Head of caudate nucleus (tissue), 42 donors: Measurements from ENCODE around the gene TASOR.
"Not testable (repeated sequence)": the region's sequence is repeated elsewhere in the genome, so short reads cannot be mapped to it uniquely, and the experiment has no call there.

Experiments used
- DNase-seq, 42 donors: peaks; one replicate each; pipeline versions ENCODE4 v3.0.0 to v3.0.0-alpha.2; 2020 to 2021; ENCODE audit warnings: mixed read lengths in 7 of 42
- intact Hi-C: fragments of 100-400 bp; cut with DNase I; formaldehyde crosslinking; loops from one replicate; pipeline ENCODE4 v1.15.0; 2022

The TASOR gene, protein sequence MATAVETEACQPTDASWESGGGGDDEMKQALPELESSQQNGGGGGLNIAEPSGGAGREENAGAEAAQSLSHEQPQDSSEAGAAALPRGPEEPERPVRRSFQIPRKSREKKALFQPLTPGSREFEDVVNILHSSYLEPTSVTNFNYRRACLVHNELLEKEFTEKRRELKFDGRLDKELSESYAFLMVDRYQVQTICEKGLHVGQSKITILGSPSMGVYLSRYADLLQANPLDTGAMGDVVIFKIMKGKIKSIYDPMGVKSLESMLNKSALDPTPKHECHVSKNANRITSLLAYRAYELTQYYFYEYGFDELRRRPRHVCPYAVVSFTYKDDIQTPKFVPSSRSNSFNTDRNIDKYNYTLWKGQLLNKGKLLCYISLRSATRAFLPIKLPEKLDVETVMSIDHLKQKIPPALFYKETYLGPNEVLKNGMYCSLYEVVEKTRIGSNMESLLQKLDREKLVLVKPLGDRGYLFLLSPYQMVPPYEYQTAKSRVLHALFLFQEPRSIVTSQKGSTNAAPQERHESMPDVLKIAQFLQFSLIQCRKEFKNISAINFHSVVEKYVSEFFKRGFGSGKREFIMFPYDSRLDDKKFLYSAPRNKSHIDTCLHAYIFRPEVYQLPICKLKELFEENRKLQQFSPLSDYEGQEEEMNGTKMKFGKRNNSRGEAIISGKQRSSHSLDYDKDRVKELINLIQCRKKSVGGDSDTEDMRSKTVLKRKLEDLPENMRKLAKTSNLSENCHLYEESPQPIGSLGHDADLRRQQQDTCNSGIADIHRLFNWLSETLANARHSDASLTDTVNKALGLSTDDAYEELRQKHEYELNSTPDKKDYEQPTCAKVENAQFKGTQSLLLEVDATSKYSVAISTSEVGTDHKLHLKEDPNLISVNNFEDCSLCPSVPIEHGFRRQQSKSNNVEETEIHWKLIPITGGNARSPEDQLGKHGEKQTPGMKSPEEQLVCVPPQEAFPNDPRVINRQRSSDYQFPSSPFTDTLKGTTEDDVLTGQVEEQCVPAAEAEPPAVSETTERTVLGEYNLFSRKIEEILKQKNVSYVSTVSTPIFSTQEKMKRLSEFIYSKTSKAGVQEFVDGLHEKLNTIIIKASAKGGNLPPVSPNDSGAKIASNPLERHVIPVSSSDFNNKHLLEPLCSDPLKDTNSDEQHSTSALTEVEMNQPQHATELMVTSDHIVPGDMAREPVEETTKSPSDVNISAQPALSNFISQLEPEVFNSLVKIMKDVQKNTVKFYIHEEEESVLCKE (N-terminal part only)

GRCh38 chr3:56683122-56683817 lies at the start of gene TASOR:
TSS of gene TASOR (minus strand) at chr3:56683265. CDS start at chr3:56683006, 259 bp downstream.
- peak; percentile 50 to 91 (median 83) for DNase-seq
- intact Hi-C loops: no loop called here

GRCh38 chr3:56732109-56732508 lies 49.0 kb upstream of the TASOR start:
- no peak for DNase-seq
- intact Hi-C loops: no loop called here

DNA sequence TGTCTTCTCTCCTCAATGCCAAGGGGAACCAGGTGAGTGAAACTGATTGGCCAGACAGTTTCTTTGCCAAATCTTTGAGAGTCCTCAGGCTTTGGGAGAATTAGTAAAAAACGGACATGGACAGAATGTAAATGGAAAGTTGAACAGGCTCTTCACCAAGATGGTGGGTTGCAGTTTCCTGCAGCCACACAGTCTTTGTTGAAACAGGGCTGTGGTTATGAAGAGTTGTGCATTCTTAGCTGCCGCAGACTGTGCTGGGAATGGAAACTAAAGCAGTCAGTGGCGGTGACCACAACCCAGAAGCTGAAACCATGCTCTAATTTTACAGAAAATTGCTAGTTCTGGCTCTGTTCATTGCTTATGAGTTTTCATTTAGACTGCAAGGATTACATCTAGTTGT lies 42.1 kb upstream of the TASOR start:
- no peak for DNase-seq
- intact Hi-C loops: no loop called here

- DNase-seq: no peak
- intact Hi-C loops: no loop called here
Measured at GRCh38 chr3:56724676-56725075, 41.6 kb upstream of the TASOR start.

- intact Hi-C loops: no loop called here
- no peak for DNase-seq
Measured at GRCh38 chr3:56720849-56721248, 37.8 kb upstream of the TASOR start.

GRCh38 chr3:56718809-56719208 lies 35.7 kb upstream of the TASOR start:
- intact Hi-C loops, DNase-seq: not testable (repeated sequence)

GRCh38 chr3:56711344-56711743 lies 28.3 kb upstream of the TASOR start:
- intact Hi-C loops: no loop called here
- DNase-seq: no peak

- peak in 1 of 42 donors; percentile 6 for DNase-seq
- intact Hi-C loops: not testable (repeated sequence)
Measured at GRCh38 chr3:56707412-56707811, 24.3 kb upstream of the TASOR start.

DNA sequence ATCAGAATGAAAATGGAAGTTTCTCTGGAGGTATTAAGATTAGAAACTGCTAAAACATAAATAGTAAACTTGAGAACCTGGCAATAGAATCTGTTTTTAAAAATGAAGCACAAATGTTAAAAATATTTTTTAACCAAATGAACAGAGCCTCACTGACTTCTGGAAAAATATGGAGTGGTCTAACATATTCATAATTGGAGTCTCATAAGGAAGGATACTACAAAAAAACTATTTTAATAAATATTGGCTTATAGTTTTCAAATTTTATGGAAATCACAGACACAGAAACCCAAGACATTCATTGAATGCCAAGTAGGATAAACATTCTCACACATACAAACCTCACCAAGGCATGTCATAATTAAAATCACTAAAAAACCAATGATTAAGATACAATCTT lies 23.6 kb upstream of the TASOR start:
- no peak for DNase-seq

GRCh38 chr3:56704706-56705105 lies 21.6 kb upstream of the TASOR start:
- DNase-seq: no peak
- intact Hi-C loops: loop anchor here (5.0 kb wide), 1 partner anchor 98 kb away; the partner anchor contains the start of gene ARHGEF3

More for the DNA sequence above, 23.6 kb upstream of the TASOR start:
- intact Hi-C loops: no loop called here

- intact Hi-C loops: loop anchor here (2.0 to 5.0 kb wide), 2 partner anchors 100 to 286 kb away; partner anchors contain the start of gene ARHGEF3
- peak in 31 of 42 donors; percentile 17 to 87 (median 54) for DNase-seq
Measured at GRCh38 chr3:56702490-56703315, 19.6 kb upstream of the TASOR start.

DNA sequence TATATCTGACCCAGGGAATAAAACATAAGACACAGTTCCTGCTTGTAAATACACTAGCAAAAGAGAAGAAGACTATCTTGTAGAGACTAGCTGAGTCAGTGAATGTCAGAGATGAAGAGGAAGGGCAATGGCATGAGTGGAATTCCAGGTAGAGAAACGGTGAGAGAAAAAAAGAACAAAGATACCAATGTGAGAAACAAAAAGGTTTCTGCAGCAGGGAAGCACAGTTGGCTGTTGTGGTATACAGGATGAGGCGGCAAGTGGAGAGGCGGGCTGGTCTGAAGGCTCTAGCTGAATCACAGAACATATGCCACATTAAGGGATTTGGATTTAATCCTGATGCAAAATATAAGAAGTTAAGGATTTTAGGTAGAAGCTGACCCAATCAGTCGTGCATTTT lies 17.1 kb upstream of the TASOR start:
- DNase-seq: no peak
- intact Hi-C loops: loop anchor here (5.0 kb wide), 1 partner anchor 102 kb away; the partner anchor contains the start of gene ARHGEF3

DNA sequence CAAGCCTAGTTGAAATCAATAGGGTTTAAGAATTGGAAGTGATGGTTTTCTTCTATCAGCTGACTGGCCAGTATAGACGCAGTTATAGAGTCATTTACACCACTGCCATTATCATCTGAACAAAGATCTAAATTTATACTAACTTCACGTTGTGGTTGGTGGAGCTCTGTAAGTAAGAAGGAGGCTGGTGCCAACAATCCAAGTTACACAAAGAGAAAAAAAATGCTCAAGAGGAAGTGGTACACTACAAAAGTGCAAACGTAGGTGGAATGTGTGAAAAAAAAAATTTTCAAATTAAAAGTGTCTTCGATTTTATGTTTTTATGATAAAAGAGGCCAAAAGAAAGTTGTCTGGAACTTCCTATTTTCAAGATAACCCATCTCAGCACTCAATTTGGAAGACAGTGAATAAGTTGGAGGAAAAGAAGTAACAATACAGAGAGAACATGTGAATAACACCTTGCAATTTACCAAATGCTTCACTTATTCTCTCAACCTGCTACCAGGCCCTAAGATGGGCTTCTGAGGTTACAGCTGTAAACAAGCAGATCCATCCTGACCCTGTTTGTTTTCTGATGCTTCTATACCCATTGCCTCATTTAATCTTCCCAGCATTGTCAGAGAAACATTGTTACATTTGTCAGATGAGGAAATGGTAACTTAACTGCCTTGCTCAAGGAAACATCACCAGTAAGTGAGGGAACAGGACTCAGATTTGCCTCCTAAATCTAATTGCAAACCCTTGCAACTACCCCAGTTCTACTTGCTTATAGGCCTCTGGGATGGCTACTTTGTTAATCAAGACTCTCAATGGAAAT lies 12.0 kb upstream of the TASOR start:
- intact Hi-C loops: no loop called here
- DNase-seq: no peak

- peak in 2 of 42 donors; percentile 5 to 33 for DNase-seq
- intact Hi-C loops: no loop called here
Measured at GRCh38 chr3:56693750-56694149, 10.7 kb upstream of the TASOR start.

DNA sequence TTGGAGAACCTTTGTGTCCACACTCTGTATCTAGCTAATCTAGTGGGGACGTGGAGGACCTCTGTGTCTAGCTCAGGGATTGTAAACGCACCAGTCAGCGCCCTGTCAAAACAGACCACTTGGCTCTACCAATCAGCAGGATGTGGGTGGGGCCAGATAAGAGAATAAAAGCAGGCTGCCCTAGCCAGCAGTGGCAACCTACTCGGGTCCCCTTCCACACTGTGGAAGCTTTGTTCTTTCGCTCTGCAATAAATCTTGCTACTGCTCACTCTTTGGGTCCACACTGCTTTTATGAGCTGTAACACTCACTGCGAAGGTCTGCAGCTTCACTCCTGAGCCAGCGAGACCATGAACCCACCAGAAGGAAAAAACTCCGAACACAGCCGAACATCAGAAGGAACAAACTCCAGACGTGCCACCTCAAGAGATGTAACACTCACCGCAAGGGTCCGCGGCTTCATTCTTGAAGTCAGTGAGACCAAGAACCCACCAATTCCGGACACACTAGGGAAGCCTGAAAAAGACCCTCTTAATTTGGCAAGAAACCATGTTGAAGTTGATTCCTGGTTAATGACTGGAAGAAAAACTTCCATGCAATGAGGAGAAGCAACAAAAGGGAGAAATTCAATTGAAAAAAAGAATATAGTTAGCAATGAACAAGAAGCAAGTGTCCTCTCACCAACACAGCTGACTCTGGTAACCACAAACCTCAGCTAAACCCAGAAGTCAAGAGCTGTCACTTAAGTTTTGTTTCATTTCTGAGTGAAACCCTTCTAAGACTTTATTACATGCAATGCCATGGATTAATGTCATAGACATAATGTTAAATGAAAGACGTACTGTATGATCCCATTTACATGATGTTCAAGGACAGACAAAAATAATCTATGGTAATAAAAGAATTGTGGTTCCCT lies 9.7 kb upstream of the TASOR start:
- intact Hi-C loops, DNase-seq: not testable (repeated sequence)

GRCh38 chr3:56692001-56692365 lies 8.9 kb upstream of the TASOR start:
- intact Hi-C loops, DNase-seq: not testable (repeated sequence)
